Astrocyte of the cerebellum (primary cell): ENCODE results near the gene RRP12.

Experiments used
- DNase-seq: peaks from one replicate; pipeline ENCODE4 v3.0.0-alpha.2; 2011; ENCODE audit warnings: low read depth
- H3K4me3 ChIP-seq: 2 replicates; pipeline ENCODE4 v1.5.1; 2011; ENCODE audit warnings: mild to moderate bottlenecking, low read depth, low read length, moderate library complexity
- in situ Hi-C: cut with HindIII; loops from 2 replicates; pipeline ENCODE4 v1.10.0; 2017; ENCODE audit warnings: low sequenced_read_pairs
- TF ChIP-seq, protein P1 (sequence below): IDR thresholded peaks from 2 replicates; pipeline ENCODE4 v1.5.1; 2012; ENCODE audit warnings: low read length, low read depth, moderate library complexity, mild to moderate bottlenecking; ENCODE audit errors: missing control alignments

The RRP12 gene

DNA sequence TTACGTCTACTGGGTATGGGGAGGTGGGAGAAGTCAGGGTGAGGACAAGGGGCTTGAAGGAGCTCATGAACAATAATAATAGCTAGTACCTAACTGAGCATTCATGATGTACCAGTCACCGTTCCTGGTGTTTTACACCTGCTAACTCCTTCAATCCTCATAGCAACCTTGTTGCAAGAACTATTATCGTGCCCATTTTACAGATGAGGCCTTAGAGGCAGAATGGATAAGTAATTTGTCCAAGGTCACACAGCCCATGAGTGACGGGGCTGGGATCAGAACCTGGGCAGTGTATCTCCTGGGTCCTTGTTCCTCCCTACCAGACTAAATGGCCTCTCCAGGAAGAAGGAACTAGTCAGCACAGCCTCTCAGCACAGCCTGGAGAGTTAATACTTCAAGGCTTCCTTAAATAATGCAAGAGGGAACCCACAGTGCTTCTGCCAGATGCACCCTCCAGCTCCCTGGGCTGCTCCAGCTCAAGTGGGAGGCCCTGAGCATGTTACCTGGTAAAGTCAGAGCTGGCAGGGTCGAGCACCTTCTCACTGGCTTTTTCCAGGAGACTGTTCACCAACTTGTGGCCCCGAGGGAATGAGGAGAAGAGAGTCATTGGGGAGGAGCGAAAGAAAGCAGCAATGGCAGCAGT lies 28.8 kb downstream of the RRP12 start:
- DNase-seq = no peak
- in situ Hi-C loops = no loop called here
- H3K4me3 ChIP-seq = no peak overlapping the region
- TF ChIP-seq, protein P1, sequence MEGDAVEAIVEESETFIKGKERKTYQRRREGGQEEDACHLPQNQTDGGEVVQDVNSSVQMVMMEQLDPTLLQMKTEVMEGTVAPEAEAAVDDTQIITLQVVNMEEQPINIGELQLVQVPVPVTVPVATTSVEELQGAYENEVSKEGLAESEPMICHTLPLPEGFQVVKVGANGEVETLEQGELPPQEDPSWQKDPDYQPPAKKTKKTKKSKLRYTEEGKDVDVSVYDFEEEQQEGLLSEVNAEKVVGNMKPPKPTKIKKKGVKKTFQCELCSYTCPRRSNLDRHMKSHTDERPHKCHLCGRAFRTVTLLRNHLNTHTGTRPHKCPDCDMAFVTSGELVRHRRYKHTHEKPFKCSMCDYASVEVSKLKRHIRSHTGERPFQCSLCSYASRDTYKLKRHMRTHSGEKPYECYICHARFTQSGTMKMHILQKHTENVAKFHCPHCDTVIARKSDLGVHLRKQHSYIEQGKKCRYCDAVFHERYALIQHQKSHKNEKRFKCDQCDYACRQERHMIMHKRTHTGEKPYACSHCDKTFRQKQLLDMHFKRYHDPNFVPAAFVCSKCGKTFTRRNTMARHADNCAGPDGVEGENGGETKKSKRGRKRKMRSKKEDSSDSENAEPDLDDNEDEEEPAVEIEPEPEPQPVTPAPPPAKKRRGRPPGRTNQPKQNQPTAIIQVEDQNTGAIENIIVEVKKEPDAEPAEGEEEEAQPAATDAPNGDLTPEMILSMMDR = no peak

DNA sequence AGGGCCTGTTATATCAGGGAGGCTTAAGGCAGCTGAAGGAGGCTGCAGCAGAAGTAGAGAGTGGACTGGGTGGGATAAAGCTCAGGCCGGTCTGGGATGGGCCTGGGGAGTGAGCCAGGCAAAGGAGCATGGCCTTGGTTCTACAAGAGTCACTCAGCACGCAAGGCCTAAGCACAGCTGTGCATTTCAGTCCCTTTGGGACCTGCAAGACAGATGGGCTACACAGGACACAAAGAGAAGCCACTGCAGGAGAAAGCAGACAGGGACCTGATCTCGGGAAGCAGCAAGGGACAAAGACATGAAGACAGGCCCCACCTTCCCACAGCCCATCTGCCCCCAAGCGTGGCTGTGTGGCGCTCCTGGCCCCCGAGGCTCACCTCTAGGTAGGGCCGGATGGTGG lies 29.4 kb downstream of the RRP12 start:
- no peak for DNase-seq
- in situ Hi-C loops = no loop called here
- H3K4me3 ChIP-seq = no peak overlapping the region
- TF ChIP-seq, protein P1 = no peak

DNA sequence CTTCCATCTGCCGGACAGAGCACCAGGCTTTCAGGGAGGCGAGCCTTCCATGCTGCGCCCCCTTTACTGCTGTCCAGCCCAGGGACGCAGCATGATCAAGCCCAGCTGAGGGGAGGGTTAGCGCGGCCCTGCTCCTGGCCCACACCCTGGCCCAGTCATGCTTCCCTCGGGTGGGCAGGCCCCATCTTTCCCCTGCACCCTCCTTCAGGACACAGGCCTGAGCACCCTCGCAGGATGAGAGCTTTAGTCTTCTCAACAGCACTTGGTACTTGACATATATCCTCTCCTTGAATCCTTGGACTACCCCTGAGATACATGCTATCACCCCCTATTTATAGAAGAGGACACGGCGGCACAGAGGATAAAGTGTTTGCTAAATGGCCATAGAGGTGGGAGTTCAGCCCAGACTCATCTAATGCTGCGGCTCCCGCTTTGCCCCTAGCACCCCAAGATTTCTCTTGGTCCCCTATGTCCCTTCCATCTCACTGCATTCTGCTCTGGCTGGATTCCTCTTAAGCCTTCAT lies 34.0 kb downstream of the RRP12 start:
- TF ChIP-seq, protein P1 = no peak
- in situ Hi-C loops = no loop called here
- DNase-seq = no peak
- no peak overlapping the region for H3K4me3 ChIP-seq

DNA sequence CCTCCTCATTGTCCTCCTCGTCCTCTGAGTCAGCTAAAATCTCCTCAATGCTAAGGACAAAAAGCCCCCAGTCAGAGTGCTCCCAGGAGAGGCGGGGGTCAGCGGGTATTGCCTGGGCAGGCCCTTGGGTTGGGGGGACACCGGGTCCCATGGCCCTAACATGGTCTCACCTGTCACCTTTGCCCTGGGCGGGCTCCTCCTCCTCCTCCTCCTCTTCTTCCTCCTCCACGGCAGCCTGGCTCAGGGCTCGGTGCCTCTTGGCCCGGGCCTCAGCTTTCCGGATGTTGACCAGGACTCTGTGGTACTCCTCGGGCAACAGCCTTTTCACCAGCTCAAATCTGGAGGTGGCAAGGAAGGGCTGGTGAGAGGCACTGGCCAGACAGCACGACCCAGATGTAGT lies 34.6 kb downstream of the RRP12 start:
- no peak for DNase-seq
- TF ChIP-seq, protein P1 = no peak
- in situ Hi-C loops = no loop called here
- no peak overlapping the region for H3K4me3 ChIP-seq

DNA sequence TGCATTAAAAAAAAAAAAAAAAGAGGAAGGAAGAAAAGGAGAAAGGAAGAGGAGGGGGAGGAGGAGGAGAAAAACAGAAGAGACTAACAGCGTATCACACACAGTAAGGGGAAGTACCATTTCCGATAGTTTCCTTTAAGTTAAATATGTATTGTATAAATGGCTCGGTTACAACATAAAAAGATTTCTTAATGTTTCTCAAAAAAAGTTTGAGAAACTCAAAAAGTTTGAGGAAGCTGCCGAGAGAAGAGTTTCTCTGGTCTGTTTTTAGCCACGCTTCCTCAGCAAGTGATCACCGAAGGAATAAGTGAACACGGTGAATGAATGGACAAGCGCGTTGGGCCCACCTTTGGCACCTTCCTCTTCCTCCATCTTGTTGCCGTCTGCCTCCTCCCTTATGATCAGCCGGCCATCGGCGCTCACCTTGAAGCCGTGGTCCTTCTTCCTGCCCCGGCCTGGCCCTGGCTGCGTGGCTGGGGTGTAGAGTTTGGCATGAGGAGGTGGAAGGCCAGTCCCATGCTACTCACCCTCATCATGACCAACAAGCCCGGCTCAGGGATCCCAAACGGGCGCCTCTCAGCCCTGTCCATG lies 35.3 kb downstream of the RRP12 start:
- TF ChIP-seq, protein P1 = no peak

DNA sequence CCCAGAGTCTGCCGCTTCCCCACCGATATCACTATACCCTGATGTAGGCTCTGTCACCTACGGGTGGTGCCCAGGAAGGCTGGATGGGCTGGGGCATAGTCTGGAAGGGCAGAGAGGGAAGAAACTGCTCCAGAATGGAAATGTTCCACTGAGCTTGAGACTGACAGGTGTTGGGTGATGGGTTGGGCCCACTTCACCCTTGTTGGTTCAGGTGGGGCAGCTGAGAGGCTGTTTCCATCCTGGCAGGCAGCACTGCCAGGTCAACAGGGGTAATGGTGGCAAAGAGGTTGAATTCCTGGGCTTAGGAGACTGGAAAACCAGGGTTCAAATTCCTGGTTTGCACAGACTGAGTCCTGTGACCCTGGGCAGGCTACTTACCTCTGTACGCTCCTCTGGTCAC lies 38.1 kb downstream of the RRP12 start:
- TF ChIP-seq, protein P1 = no peak
- in situ Hi-C loops = no loop called here
- no peak overlapping the region for H3K4me3 ChIP-seq
- DNase-seq = no peak

More for the DNA sequence above, 35.3 kb downstream of the RRP12 start:
- no peak for DNase-seq
- in situ Hi-C loops = no loop called here
- no peak overlapping the region for H3K4me3 ChIP-seq
